ENCODE results near the gene KLF13.

The KLF13 gene

GRCh38 chr15:31365655-31366127 lies 39.1 kb downstream of the KLF13 start:
- DNase-seq, result peak; percentile 91

- no peak for DNase-seq
Observed at GRCh38 chr15:31366169-31366734, 39.6 kb downstream of the KLF13 start.

DNA sequence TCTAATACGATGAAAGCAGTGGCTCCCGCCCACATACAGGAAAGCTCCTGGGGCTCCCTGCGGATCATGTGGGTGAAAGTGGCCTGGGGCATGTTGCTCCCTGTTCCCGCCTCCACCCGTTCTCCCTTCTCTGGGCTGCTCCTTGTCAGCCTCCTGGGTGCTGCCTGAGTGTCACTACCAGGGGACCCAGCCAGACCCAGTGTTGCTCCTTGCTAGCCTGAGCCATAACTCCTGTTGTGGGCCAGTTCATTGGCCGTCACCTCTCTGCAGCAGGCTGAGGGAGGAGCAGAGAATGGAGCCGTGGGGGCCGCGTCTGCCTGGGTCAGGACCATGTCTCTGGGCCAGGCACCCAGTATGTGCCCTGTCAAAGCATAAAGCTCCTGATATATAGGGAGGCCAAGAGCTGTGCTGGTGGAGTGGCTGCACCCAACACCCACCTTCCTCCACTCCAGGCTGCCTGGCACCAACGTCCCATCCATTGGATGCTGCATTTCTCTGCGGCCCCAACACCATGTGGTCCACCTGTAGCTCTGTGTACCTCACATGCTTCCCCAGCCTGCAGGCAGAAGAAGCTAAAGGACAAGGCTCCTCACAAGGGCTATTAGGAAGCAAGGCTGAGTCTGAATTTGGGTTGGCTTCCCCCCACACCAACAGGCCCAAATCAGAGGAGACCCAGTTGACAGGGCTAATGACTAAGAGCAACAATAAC lies 40.5 kb downstream of the KLF13 start:
- no peak for DNase-seq

- DNase-seq, result no peak
Observed at GRCh38 chr15:31367730-31368344, 41.2 kb downstream of the KLF13 start.

DNA sequence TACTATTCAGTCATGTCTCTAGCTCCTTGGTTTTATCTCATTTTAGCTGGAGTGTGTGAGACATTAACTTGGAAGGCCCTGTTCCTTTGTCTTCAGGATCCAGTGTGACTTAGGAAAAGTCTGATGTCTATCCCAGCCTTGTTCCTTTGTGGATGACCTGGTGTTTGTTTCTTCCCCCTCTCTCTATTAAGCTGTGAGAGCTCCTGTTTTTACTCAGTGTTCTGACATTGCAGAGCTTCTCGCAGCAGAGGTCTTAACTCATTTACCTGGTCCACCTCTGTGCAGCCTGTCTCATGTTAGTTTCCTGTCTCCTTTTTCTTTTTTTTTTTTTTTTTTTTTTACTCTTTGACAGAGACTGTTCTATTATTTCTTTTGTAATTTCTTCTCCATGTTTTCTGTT lies 43.1 kb downstream of the KLF13 start:
- DNase-seq, result no peak

DNA sequence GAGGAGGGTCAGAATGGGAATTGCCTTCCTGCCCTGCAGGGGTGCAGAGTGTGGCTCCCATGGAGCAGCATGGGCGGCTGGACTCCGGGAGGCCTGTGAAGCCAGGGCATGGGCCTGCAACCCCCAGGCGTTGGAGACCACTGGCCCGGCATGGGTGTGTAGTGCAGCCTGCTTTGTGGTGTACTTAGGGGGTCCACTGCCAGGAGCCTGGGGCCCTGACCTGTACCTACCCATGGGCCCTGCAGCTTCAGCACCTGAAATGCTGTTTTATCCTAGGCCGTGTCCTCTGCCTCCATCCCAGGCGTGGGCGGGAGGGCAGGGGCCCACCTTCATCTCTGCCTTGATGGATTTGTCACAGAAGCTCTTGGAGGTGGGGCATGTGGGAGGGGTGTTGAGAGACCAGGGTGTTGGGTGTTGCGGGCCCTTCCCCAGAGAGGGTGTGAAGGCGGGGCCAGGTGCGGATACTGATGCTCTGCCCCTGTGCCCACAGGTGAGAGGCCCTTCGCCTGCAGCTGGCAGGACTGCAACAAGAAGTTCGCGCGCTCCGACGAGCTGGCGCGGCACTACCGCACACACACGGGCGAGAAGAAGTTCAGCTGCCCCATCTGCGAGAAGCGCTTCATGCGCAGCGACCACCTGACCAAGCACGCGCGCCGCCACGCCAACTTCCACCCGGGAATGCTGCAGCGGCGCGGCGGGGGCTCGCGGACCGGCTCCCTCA lies 45.0 kb downstream of the KLF13 start:
- DNase-seq, result no peak

GRCh38 chr15:31372635-31373091 lies 46.0 kb downstream of the KLF13 start:
- no peak for DNase-seq

- DNase-seq, result no peak
Observed at GRCh38 chr15:31373096-31373865, 46.6 kb downstream of the KLF13 start.

DNA sequence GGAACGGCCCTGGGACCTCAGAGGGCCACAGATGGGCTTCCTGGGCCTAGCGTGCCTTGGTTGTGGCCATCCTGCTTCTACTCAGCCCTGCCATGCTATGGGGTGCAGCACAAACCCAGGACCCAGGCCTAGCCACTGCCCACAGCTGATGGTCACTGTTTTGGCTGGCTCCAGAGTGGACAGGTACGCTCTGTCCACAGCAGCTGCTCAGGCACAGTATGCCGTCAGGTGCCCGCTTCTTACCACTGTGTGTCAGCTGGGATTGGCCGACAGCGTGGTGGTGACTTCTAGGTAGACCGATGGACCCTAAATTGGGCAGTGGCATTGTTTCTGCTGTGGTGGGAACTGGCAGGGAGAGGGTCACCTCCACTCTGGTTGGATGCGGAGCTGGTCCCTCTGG lies 47.3 kb downstream of the KLF13 start:
- no peak for DNase-seq

GRCh38 chr15:31374489-31374888 lies 47.9 kb downstream of the KLF13 start:
- DNase-seq, result no peak

DNA sequence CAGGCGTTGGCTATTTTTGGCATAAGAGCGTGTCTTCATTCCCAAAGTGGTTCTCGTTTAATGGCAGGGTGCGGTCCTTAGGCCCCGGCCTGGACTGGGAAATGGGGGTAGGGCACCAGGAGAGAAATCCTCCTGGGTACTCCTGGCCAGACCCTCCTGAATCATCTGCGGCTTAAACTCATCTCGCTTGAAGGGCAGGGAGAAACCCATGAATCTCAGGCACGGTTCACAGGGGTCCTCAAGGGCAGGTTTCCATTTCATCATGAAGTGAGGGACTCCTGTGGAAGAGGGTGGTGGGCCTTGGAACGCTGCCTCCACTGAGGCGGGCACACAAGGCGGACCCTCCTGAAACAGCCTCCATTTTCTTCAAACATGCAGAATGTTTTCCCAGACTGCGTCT lies 48.4 kb downstream of the KLF13 start:
- no peak for DNase-seq

- DNase-seq, result no peak
Observed at GRCh38 chr15:31375772-31376171, 49.1 kb downstream of the KLF13 start.

- DNase-seq, result no peak
Observed at GRCh38 chr15:31376511-31376910, 49.9 kb downstream of the KLF13 start.

DNA sequence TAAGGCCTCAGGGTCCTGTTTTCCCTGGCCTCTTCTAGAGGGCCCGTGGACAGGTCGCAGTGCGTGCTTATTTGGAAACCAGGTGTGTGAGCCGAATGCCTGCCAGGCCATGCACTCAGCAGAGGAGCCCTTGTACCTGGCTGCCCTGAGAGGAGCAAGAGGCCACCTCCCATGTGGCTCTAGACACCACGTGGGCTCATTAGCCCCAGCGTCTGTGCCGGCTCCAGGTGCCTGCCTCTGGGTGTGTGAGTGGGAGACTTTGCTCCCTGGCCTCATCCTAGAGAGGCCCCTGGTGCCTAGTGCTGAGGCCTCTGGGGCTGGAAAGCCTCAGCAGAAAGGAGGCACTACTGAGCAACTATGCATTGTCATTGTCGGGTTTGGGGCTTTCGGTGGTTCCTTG lies 50.4 kb downstream of the KLF13 start:
- no peak for DNase-seq

DNA sequence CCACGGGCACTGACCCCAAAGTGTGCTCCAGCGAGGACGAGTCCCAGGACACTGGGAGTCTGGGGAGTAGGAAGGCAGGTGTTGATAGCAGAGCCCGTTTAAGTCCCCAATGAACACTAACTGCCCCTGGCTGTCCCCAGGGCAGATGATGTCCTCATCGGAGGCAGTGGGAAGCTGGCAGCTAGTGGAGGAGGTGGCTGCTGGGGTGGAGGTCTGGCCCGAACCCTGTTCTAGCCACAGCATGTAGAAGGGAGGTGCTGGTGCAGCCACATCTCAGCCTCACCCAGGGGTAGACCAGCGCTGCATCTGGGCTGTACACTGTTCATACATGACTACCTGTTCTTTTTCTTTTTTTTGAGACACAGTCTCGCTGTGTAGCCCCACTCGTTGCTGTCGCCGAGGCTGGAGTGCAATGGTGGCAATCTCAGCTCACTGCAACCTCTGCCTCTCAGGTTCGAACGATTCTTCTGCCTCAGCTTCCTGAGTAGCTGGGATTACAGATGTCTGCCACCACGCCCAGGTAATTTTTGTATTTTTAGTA lies 51.8 kb downstream of the KLF13 start:
- DNase-seq, result no peak

DNA sequence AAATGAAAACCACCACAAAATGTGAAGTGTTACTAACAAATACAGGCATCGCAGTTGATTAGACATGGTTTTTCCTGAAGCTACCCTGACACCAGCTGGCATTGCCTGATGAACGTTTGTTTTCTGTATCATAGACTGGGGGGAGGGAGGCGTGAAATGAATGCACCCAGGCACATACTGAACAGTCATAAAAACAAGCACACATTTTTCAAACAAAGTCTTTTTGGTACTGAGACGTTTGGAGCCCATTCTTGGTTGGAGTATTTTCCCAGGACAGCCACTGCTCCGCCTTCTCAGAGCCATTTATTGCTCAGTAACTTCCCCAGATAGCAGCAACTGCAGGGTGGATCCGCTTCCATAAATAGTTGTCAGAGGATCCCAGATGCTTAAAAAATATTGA lies 52.4 kb downstream of the KLF13 start:
- no peak for DNase-seq

DNA sequence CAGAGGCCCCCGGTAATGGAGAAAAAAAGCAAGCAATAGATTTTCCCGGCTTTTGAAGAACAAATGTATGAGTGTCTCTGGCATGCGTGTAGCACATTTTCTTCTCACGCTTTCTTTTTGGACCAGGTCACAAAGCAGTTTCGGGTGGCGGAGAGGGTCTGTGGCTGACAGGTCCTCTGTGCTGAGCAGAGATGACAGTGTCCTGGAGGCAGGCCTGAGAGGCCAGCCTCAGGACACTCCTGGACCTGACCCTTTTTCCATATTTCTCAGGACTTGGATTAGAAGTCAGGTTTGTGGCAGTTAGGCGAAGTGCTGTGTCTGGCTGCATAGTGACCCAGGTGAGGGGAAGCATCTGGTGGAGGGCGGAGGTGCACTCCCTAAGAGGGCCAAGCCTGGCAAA lies 52.9 kb downstream of the KLF13 start:
- DNase-seq, result no peak

DNA sequence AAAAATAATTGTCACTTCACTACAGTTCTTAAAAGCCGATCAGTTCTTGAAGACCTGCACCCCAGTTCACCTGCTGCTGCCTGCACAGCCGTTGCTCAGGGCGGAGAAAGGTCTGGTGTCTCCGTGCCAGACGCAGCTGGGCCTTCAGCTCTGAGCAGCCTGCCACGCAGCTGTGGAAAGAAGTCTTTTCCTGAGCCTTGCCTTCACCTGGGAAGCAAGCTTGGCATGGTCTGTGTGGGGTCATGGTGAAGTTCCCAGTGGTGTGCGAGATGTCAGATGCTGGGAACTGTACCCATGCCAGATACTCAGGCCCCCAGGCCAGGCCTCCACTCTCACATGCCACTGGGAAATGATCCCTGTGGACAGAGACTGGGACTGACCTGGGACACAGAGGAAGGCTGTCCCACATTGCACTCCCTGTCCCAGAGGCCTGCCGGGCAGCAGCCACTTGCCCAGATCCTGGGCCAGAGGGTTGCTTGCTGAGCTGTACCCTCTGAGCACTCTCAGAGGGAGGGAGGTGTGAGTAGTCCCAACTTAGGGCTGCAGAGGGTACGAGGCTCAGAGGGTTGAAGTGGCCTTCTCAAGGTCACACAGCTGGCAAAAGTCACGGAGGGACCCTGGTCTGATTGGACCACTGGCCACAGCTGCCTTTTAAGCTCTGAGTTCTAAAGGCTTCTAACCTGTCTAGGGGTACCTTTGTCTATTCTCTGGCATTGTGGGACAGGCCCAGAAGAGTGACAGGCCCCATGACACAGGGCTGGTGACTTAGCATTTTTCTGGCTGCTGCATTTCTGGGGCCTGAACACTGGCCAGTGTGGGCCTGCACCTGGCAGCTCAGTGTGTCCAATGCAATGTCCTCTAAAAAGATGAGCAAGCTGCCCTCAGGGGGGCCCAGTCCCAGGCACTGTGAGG lies 55.4 kb downstream of the KLF13 start:
- no peak for DNase-seq

DNA sequence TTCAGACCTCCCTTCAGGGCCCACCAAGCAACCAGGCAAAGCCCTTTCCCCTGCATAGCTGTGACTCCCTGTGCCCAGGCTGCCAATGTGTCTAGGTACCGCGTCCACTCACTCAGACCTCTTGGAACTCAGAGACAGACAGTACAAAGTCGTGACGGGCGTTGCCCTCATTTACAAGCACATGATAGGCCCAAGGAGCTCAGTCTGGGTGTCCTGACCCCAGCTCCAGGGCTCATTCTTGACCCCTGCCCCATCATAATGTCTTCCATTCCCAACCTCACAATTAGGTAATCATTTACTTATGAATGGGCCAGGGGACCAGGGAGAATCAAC lies 56.0 kb downstream of the KLF13 start:
- peak; percentile 56 for DNase-seq

DNA sequence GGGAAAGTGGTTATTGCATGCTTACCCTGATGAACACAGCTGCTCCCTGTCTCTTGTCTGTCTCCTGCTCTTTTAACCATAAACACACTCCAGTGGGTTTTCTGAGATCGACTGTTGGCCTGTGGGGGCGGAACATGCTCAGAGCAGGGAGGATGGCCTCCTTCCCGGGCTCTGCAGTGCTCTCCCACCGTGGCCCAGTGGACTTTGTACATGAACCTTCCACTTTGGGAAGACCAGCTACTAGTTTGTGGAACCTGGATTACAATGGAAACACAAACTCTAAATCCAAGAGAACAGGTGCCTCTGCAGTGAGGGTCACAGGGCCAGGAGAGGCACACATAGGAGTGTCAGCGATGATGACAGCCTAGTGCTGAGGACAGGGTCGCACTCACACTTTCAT lies 56.5 kb downstream of the KLF13 start:
- DNase-seq, result peak; percentile 34

DNA sequence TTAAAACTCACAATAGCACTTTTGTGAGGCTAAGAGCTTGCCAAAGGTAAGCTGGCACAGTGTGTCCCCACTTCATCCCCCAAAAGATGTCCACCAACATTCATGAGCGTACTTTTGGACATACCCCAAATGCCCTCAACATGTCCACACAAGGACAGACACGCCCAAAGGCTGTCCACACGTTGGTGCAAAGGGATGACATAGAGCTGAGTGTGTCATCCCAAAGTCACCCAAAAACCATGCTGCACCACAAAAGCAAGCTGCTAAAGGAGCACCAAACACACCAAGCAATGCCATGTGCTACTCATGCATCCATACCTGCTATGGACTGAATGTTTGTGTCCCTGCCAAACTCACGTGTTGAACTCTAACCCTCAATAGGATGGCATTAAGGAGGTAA lies 57.9 kb downstream of the KLF13 start:
- DNase-seq, result peak; percentile 53

DNA sequence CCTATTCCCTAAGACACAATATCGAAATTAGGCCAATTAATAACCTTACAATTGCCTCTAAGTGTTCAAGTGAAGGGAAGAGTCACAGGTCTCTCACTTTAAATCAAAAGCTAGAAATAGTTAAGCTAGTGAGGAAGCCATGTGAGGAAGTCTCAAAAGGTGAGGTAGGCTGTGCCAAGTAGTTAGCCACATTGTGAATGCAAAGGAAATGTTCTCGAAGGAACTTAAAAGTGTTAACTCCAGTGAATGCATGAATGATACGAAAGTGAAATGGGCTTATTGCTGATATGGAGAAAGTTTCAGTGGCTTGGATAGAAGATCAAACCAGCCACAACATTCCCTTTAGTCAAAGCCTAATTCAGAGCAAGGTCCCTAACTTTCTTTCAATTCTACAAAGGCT lies 59.1 kb downstream of the KLF13 start:
- DNase-seq, result peak; percentile 17
